Measurements from ENCODE around the gene BTAF1. TPM values are rescaled to one million over a fixed set of nuclear protein-coding genes. Genes with fewer than 3 reads are reported as not detected.

BTAF1 gene
- polyA plus RNA-seq, 4 donors = 4.6 to 42.8 (median 6.1) TPM

DNA sequence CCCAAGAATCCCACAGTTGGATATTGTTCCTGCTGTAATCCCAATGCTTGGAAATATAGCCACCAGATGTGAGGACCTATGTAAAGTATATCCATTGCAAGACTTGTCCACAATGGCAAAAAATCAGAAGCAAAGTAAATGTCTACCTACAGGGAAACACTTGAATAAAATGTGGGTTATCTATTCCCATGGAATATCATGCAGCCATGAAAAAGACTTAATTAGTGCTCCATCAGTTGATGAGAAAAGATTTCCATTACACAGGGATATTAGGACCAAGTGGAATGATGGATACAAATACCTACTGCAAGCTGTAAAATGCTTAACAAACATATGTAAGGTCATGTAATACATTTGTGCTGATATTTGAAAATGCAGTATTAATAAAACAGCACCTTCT, 131.2 kb downstream of the BTAF1 start:
- Histone ChIP-seq H3K27ac (ENCODE audit: low read depth in 1 of 3, low read length in 2 of 3) (no peak overlapping the region), H3K9me3 (ENCODE audit: control insufficient read depth in 2 of 2, insufficient read depth in 1 of 2, low read depth in 1 of 2, low read length in 1 of 2) (no peaks in the 10 kb centered on the region), H3K4me3 (ENCODE audit: low read depth in 1 of 3, low read length in 3 of 3) (no peak overlapping the region), H3K4me1 (ENCODE audit: control insufficient read depth in 3 of 3, insufficient read depth in 2 of 3, low read depth in 1 of 3, low read length in 2 of 3) (no peaks in the 10 kb centered on the region), H3K27me3 (ENCODE audit: control insufficient read depth in 3 of 3, insufficient read depth in 3 of 3, low read length in 3 of 3) (no peaks in the 10 kb centered on the region), H3K36me3 (ENCODE audit: control insufficient read depth in 3 of 3, insufficient read depth in 2 of 3, low read depth in 1 of 3, low read length in 3 of 3) (peaks cover 3 to 11% (median 8%) of the 10 kb centered on the region in 3 donors)
- DNase-seq = no peak
- FAIRE-seq = no peak

GRCh38 chr10:92062273-92062672, 138.7 kb downstream of the BTAF1 start:
- H3K27me3 ChIP-seq (ENCODE audit: control insufficient read depth in 3 of 3, insufficient read depth in 3 of 3, low read length in 3 of 3) = no peaks in the 10 kb centered on the region
- no peaks in the 10 kb centered on the region for H3K4me1 ChIP-seq (ENCODE audit: control insufficient read depth in 3 of 3, insufficient read depth in 2 of 3, low read depth in 1 of 3, low read length in 2 of 3)
- no peaks in the 10 kb centered on the region for H3K9me3 ChIP-seq (ENCODE audit: control insufficient read depth in 2 of 2, insufficient read depth in 1 of 2, low read depth in 1 of 2, low read length in 1 of 2)
- H3K4me3 ChIP-seq (ENCODE audit: low read depth in 1 of 3, low read length in 3 of 3) = no peak overlapping the region
- DNase-seq = no peak
- no peak for FAIRE-seq
- no peak overlapping the region for H3K27ac ChIP-seq (ENCODE audit: low read depth in 1 of 3, low read length in 2 of 3)
- WGBS, 3 donors = 93 to 96% (median 93%) methylated on average over 1 of the region's 1 CpG
- H3K36me3 ChIP-seq (ENCODE audit: control insufficient read depth in 3 of 3, insufficient read depth in 2 of 3, low read depth in 1 of 3, low read length in 3 of 3) = peaks cover 0 to 3% (median 0%) of the 10 kb centered on the region in 3 donors

GRCh38 chr10:92064506-92064905, 140.9 kb downstream of the BTAF1 start:
- H3K9me3 ChIP-seq (ENCODE audit: control insufficient read depth in 2 of 2, insufficient read depth in 1 of 2, low read depth in 1 of 2, low read length in 1 of 2) = no peaks in the 10 kb centered on the region
- no peaks in the 10 kb centered on the region for H3K27me3 ChIP-seq (ENCODE audit: control insufficient read depth in 3 of 3, insufficient read depth in 3 of 3, low read length in 3 of 3)
- no peak for FAIRE-seq
- H3K4me3 ChIP-seq (ENCODE audit: low read depth in 1 of 3, low read length in 3 of 3) = no peak overlapping the region
- no peak for DNase-seq
- 94 to 98% (median 96%) methylated on average over 2 of the region's 2 CpGs for WGBS, 3 donors
- no peaks in the 10 kb centered on the region for H3K4me1 ChIP-seq (ENCODE audit: control insufficient read depth in 3 of 3, insufficient read depth in 2 of 3, low read depth in 1 of 3, low read length in 2 of 3)
- no peak overlapping the region for H3K27ac ChIP-seq (ENCODE audit: low read depth in 1 of 3, low read length in 2 of 3)
- no peaks in the 10 kb centered on the region for H3K36me3 ChIP-seq (ENCODE audit: control insufficient read depth in 3 of 3, insufficient read depth in 2 of 3, low read depth in 1 of 3, low read length in 3 of 3)

DNA sequence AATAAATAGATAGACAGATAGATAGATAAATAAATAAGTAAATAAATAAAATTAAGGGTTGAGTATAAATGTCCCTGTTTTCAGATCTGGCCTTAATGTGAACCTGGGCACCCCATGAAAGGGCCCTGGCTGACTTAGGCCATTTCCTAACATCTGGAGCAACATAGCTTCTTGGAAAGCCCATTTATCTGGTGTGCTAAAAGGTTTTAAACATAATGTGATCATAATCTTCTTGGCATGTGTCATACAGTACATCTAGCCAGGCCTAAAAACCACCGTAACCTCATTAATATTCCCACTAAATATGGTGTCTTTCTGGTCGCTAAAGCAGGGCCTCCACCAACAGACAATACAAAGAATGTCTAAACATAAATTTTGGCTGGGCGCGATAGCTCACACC, 142.8 kb downstream of the BTAF1 start:
- no peak for FAIRE-seq
- Histone ChIP-seq H3K4me3 (ENCODE audit: low read depth in 1 of 3, low read length in 3 of 3) (no peak overlapping the region), H3K9me3 (ENCODE audit: control insufficient read depth in 2 of 2, insufficient read depth in 1 of 2, low read depth in 1 of 2, low read length in 1 of 2) (no peaks in the 10 kb centered on the region), H3K4me1 (ENCODE audit: control insufficient read depth in 3 of 3, insufficient read depth in 2 of 3, low read depth in 1 of 3, low read length in 2 of 3) (no peaks in the 10 kb centered on the region), H3K27ac (ENCODE audit: low read depth in 1 of 3, low read length in 2 of 3) (no peak overlapping the region), H3K27me3 (ENCODE audit: control insufficient read depth in 3 of 3, insufficient read depth in 3 of 3, low read length in 3 of 3) (no peaks in the 10 kb centered on the region), H3K36me3 (ENCODE audit: control insufficient read depth in 3 of 3, insufficient read depth in 2 of 3, low read depth in 1 of 3, low read length in 3 of 3) (no peaks in the 10 kb centered on the region)
- WGBS, 3 donors = 93 to 99% (median 96%) methylated on average over 4 of the region's 4 CpGs
- no peak for DNase-seq

- DNase-seq (no peak), FAIRE-seq (no peak)
- H3K4me1 ChIP-seq (ENCODE audit: control insufficient read depth in 3 of 3, insufficient read depth in 2 of 3, low read depth in 1 of 3, low read length in 2 of 3) = no peaks in the 10 kb centered on the region
- 82 to 94% (median 88%) methylated on average over 1 of the region's 1 CpG for WGBS, 3 donors
- H3K4me3 ChIP-seq (ENCODE audit: low read depth in 1 of 3, low read length in 3 of 3) = no peak overlapping the region
- H3K27me3 ChIP-seq (ENCODE audit: control insufficient read depth in 3 of 3, insufficient read depth in 3 of 3, low read length in 3 of 3) = no peaks in the 10 kb centered on the region
- no peaks in the 10 kb centered on the region for H3K9me3 ChIP-seq (ENCODE audit: control insufficient read depth in 2 of 2, insufficient read depth in 1 of 2, low read depth in 1 of 2, low read length in 1 of 2)
- peaks cover 0 to 5% (median 0%) of the 10 kb centered on the region in 3 donors for H3K36me3 ChIP-seq (ENCODE audit: control insufficient read depth in 3 of 3, insufficient read depth in 2 of 3, low read depth in 1 of 3, low read length in 3 of 3)
- no peak overlapping the region for H3K27ac ChIP-seq (ENCODE audit: low read depth in 1 of 3, low read length in 2 of 3)
Observed at GRCh38 chr10:92068900-92069299, 145.3 kb downstream of the BTAF1 start.

DNA sequence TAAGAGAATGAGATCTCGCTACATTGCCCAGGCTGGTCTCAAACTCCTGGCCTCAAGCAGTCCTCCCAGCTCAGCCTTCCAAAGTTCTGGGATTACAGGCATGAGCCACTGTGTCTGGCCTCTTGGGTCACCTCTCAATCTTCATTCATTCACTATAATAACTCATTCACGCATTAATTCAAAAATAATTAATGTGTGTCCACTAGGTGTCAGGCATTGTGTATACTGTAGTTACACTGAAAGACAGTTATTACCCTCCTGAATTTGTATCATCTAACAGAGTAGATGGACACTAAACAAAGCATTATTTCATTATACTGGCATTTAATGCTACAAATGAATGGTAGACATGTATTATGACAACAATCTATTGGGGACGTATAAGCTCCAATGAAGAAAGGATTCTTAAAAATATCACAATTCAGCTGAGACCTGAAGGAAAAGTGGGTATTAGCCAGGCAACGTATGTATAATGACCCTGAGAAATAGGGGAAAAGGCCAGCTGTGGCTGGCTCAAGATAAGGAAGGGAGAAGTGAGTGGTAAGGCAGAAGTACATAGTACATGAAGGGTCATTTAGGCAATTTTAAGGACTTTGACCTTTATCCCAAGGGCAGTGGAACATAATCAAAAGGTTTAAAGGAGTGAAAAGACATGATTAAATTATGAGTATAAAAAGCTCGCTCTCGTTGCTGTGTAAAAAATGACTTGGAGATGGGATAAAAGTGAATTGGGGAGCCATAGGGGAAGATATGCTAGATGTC, 150.7 kb downstream of the BTAF1 start:
- Histone ChIP-seq H3K36me3 (ENCODE audit: control insufficient read depth in 3 of 3, insufficient read depth in 2 of 3, low read depth in 1 of 3, low read length in 3 of 3) (peaks cover 0 to 5% (median 2%) of the 10 kb centered on the region in 3 donors), H3K27ac (ENCODE audit: low read depth in 1 of 3, low read length in 2 of 3) (no peak overlapping the region), H3K9me3 (ENCODE audit: control insufficient read depth in 2 of 2, insufficient read depth in 1 of 2, low read depth in 1 of 2, low read length in 1 of 2) (no peaks in the 10 kb centered on the region), H3K4me3 (ENCODE audit: low read depth in 1 of 3, low read length in 3 of 3) (no peak overlapping the region), H3K27me3 (ENCODE audit: control insufficient read depth in 3 of 3, insufficient read depth in 3 of 3, low read length in 3 of 3) (no peaks in the 10 kb centered on the region), H3K4me1 (ENCODE audit: control insufficient read depth in 3 of 3, insufficient read depth in 2 of 3, low read depth in 1 of 3, low read length in 2 of 3) (no peaks in the 10 kb centered on the region)
- no peak for FAIRE-seq
- DNase-seq = peak in 1 of 2 donors; percentile 59
- WGBS, 3 donors = 64 to 79% (median 65%) methylated on average over 6 of the region's 6 CpGs

- Histone ChIP-seq H3K27ac (ENCODE audit: low read depth in 1 of 3, low read length in 2 of 3) (no peak overlapping the region), H3K4me3 (ENCODE audit: low read depth in 1 of 3, low read length in 3 of 3) (no peak overlapping the region), H3K27me3 (ENCODE audit: control insufficient read depth in 3 of 3, insufficient read depth in 3 of 3, low read length in 3 of 3) (no peaks in the 10 kb centered on the region), H3K36me3 (ENCODE audit: control insufficient read depth in 3 of 3, insufficient read depth in 2 of 3, low read depth in 1 of 3, low read length in 3 of 3) (peaks cover 3 to 10% (median 4%) of the 10 kb centered on the region in 3 donors), H3K9me3 (ENCODE audit: control insufficient read depth in 2 of 2, insufficient read depth in 1 of 2, low read depth in 1 of 2, low read length in 1 of 2) (no peaks in the 10 kb centered on the region), H3K4me1 (ENCODE audit: control insufficient read depth in 3 of 3, insufficient read depth in 2 of 3, low read depth in 1 of 3, low read length in 2 of 3) (no peaks in the 10 kb centered on the region)
- DNase-seq (no peak), FAIRE-seq (no peak)
Observed at GRCh38 chr10:92075829-92076228, 152.3 kb downstream of the BTAF1 start.

DNA sequence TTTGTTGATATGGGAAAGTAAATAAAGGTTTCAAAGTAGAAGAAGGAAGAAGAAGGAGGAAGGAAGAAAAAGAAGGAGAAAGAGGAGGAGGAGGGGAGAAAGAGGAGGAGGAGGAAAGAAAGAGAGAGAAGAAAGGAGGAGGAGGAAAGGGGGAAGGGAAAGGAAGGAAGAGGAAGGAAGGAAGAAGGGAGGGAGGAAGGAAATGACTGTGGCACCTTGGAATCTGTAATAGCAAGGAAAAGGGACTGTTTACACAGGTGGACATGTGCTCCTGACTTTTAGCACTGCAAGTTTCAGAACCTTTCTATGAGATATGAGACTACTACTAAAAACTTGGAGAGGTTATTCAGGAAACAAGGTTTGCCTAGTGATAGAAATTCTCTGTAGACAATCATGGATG, 153.2 kb downstream of the BTAF1 start:
- FAIRE-seq = no peak
- H3K36me3 ChIP-seq (ENCODE audit: control insufficient read depth in 3 of 3, insufficient read depth in 2 of 3, low read depth in 1 of 3, low read length in 3 of 3) = peaks cover 5 to 13% (median 6%) of the 10 kb centered on the region in 3 donors

DNA sequence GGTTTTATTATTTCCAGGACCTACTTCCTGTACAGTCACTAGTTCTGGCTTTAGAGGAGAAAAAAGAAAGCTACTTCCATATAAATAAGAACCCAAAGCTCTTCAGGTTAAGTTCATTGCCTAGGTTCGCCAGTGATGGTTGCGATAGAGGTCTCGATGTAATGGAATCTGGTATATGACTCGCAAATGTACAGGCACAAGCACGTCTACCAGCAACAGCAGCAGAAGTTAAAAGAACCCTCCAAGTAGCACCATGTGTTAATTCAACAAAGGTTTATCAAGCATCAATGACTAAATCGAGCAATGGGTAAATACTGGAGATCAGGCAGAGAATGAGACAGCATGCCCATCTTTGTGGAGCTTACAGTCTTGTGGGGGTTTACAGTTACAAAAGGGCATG, 155.4 kb downstream of the BTAF1 start:
- no peaks in the 10 kb centered on the region for H3K4me1 ChIP-seq (ENCODE audit: control insufficient read depth in 3 of 3, insufficient read depth in 2 of 3, low read depth in 1 of 3, low read length in 2 of 3)
- H3K4me3 ChIP-seq (ENCODE audit: low read depth in 1 of 3, low read length in 3 of 3) = no peak overlapping the region
- no peak overlapping the region for H3K27ac ChIP-seq (ENCODE audit: low read depth in 1 of 3, low read length in 2 of 3)
- DNase-seq = no peak
- 95 to 97% (median 95%) methylated on average over 6 of the region's 6 CpGs for WGBS, 3 donors
- no peaks in the 10 kb centered on the region for H3K27me3 ChIP-seq (ENCODE audit: control insufficient read depth in 3 of 3, insufficient read depth in 3 of 3, low read length in 3 of 3)
- FAIRE-seq = no peak
- no peaks in the 10 kb centered on the region for H3K9me3 ChIP-seq (ENCODE audit: control insufficient read depth in 2 of 2, insufficient read depth in 1 of 2, low read depth in 1 of 2, low read length in 1 of 2)
- H3K36me3 ChIP-seq (ENCODE audit: control insufficient read depth in 3 of 3, insufficient read depth in 2 of 3, low read depth in 1 of 3, low read length in 3 of 3) = peaks cover 5 to 8% (median 6%) of the 10 kb centered on the region in 3 donors

More for the DNA sequence above, 153.2 kb downstream of the BTAF1 start:
- H3K27me3 ChIP-seq (ENCODE audit: control insufficient read depth in 3 of 3, insufficient read depth in 3 of 3, low read length in 3 of 3) = no peaks in the 10 kb centered on the region
- no peaks in the 10 kb centered on the region for H3K9me3 ChIP-seq (ENCODE audit: control insufficient read depth in 2 of 2, insufficient read depth in 1 of 2, low read depth in 1 of 2, low read length in 1 of 2)
- H3K27ac ChIP-seq (ENCODE audit: low read depth in 1 of 3, low read length in 2 of 3) = no peak overlapping the region
- no peaks in the 10 kb centered on the region for H3K4me1 ChIP-seq (ENCODE audit: control insufficient read depth in 3 of 3, insufficient read depth in 2 of 3, low read depth in 1 of 3, low read length in 2 of 3)
- DNase-seq = no peak
- no peak overlapping the region for H3K4me3 ChIP-seq (ENCODE audit: low read depth in 1 of 3, low read length in 3 of 3)
